Prostate gland (tissue), 2 donors: ENCODE measurements around the gene DEAF1. TPM values are rescaled to one million over a fixed set of nuclear protein-coding genes. Genes with fewer than 3 reads are reported as not detected.

ENCODE experiments used
- DNase-seq: peaks from one replicate; pipeline ENCODE4 v3.0.0-alpha.2; 2019; ENCODE audit warnings: low spot score
- H3K27ac ChIP-seq, 2 donors: fragments of 200-600 bp; sonication (generic); 2 replicates each; pipeline ENCODE4 v1.5.1; 2017 to 2019
- H3K27me3 ChIP-seq: fragments of 200-600 bp; sonication (generic); replicated peaks from 2 replicates; pipeline ENCODE4 v1.5.1; 2019; ENCODE audit not compliant: insufficient read depth
- H3K36me3 ChIP-seq, 2 donors: fragments of 200-600 bp; sonication (generic); 1 replicate in 1 of 2; 2 replicates in 1 of 2; pipeline versions ENCODE4 v1.5.1 to v1.8.1; 2017 to 2019
- H3K4me1 ChIP-seq: fragments of 200-600 bp; sonication (generic); replicated peaks from 2 replicates; pipeline ENCODE4 v1.5.1; 2019
- H3K4me3 ChIP-seq, 2 donors: fragments of 200-600 bp; sonication (generic); 2 replicates each; pipeline ENCODE4 v1.5.1; 2017 to 2019
- H3K9me3 ChIP-seq: fragments of 200-600 bp; sonication (generic); 2 replicates; pipeline ENCODE4 v1.5.1; 2017
- POLR2A ChIP-seq: fragments of 450-650 bp; IDR thresholded peaks from one replicate; pipeline ENCODE4 v1.6.1; 2016; ENCODE audit warnings: antibody characterized with exemption, mild to moderate bottlenecking
- POLR2AphosphoS5 ChIP-seq: sonication (generic); formaldehyde crosslinking; IDR thresholded peaks from one replicate; pipeline ENCODE4 v1.6.1; 2017; ENCODE audit warnings: antibody characterized with exemption
- WGBS: methylation state at CpG from one replicate; pipeline ENCODE4 v1.1.5; 2018; 5-methylcytosine and 5-hydroxymethylcytosine counted together
- intact Hi-C: fragments of 100-400 bp; cut with DNase I; formaldehyde crosslinking; loops from one replicate; pipeline ENCODE4 v1.14.2; 2022
- total RNA-seq, 2 donors: library from RNA; depleted of rRNA; stranded (reverse); fragments of >200 nt; gene quantifications; one replicate each; pipeline ENCODE4 v1.1.0, GENCODE V29; 2016
- TF ChIP-seq, protein P1 (sequence below), 4 experiments: fragments of 200-600 bp in 2 of 4; fragments of 450-650 bp in 2 of 4; sonication (generic) in 2 of 4; IDR thresholded peaks; 1 replicate in 3 of 4; 2 replicates in 1 of 4; pipeline ENCODE4 v1.5.1; 2016 to 2019; ENCODE audit warnings: antibody characterized with exemption in 4 of 4, mild to moderate bottlenecking in 2 of 4, moderate library complexity in 2 of 4

Gene DEAF1
- total RNA-seq, 2 donors from 2014 or later: 53.5 to 102 TPM

DNA sequence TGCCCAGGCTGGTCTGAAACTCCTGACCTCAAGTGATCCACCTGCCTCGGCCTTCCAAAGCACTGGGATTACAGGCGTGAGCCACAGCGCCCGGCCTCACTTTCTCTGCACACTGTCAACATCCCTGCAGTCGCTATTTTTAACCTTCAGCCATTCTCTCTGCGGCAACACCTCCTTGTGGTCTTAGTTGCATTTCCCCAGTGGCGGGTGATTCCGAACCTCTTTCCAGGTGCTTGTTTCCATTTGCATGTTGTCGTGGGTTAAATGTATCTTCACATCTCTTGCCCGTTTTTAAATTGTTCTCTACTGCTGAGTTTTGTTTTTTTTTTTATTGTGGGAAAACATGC is 65.8 kb downstream of the DEAF1 start:
- Histone ChIP-seq H3K4me1 (no peaks in the 10 kb centered on the region), H3K27me3 (no peaks in the 10 kb centered on the region), H3K27ac (no peak overlapping the region), H3K4me3 (no peak overlapping the region), H3K36me3 (no peaks in the 10 kb centered on the region), H3K9me3 (no peaks in the 10 kb centered on the region)
- intact Hi-C loops: no loop called here
- 60% methylated on average over 10 of the region's 10 CpGs for WGBS
- no peak for TF ChIP-seq POLR2AphosphoS5
- TF ChIP-seq POLR2A: no peak
- TF ChIP-seq, protein P1, sequence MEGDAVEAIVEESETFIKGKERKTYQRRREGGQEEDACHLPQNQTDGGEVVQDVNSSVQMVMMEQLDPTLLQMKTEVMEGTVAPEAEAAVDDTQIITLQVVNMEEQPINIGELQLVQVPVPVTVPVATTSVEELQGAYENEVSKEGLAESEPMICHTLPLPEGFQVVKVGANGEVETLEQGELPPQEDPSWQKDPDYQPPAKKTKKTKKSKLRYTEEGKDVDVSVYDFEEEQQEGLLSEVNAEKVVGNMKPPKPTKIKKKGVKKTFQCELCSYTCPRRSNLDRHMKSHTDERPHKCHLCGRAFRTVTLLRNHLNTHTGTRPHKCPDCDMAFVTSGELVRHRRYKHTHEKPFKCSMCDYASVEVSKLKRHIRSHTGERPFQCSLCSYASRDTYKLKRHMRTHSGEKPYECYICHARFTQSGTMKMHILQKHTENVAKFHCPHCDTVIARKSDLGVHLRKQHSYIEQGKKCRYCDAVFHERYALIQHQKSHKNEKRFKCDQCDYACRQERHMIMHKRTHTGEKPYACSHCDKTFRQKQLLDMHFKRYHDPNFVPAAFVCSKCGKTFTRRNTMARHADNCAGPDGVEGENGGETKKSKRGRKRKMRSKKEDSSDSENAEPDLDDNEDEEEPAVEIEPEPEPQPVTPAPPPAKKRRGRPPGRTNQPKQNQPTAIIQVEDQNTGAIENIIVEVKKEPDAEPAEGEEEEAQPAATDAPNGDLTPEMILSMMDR (IDR thresholded peaks at IDR 0.05): no peak
- no peak for DNase-seq

- Histone ChIP-seq H3K27ac (no peak overlapping the region), H3K27me3 (no peaks in the 10 kb centered on the region), H3K4me3 (no peak overlapping the region), H3K9me3 (no peaks in the 10 kb centered on the region), H3K36me3 (no peaks in the 10 kb centered on the region), H3K4me1 (no peaks in the 10 kb centered on the region)
- WGBS: 98% methylated on average over 31 of the region's 31 CpGs
- intact Hi-C loops: no loop called here
- DNase-seq: no peak
- TF ChIP-seq POLR2AphosphoS5: no peak
- TF ChIP-seq, protein P1 (IDR thresholded peaks at IDR 0.05): no peak
- no peak for TF ChIP-seq POLR2A
Observed at GRCh38 chr11:628056-628455, 67.0 kb downstream of the DEAF1 start.

DNA sequence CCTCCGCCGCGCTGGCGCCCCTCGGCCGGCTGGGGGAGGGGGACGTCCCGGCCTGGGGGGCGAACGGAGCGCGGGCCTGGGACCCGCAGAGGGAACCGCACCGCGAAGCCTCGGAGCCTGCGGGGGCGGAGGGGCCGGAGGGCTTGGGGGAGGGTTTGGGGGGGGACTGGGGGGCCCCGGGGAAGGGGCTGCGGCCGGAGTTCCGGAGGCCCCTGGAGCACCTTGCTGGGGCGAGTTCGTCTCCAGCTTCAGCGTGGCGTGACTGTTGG is 67.8 kb downstream of the DEAF1 start:
- Histone ChIP-seq H3K36me3 (no peaks in the 10 kb centered on the region), H3K4me3 (no peak overlapping the region), H3K27ac (no peak overlapping the region), H3K4me1 (no peaks in the 10 kb centered on the region), H3K9me3 (no peaks in the 10 kb centered on the region), H3K27me3 (no peaks in the 10 kb centered on the region)
- intact Hi-C loops: no loop called here
- 31% methylated on average over 20 of the region's 28 CpGs for WGBS
- TF ChIP-seq, protein P1 (IDR thresholded peaks at IDR 0.05): no peak
- TF ChIP-seq POLR2A (no peak), POLR2AphosphoS5 (no peak)
- no peak for DNase-seq

DNA sequence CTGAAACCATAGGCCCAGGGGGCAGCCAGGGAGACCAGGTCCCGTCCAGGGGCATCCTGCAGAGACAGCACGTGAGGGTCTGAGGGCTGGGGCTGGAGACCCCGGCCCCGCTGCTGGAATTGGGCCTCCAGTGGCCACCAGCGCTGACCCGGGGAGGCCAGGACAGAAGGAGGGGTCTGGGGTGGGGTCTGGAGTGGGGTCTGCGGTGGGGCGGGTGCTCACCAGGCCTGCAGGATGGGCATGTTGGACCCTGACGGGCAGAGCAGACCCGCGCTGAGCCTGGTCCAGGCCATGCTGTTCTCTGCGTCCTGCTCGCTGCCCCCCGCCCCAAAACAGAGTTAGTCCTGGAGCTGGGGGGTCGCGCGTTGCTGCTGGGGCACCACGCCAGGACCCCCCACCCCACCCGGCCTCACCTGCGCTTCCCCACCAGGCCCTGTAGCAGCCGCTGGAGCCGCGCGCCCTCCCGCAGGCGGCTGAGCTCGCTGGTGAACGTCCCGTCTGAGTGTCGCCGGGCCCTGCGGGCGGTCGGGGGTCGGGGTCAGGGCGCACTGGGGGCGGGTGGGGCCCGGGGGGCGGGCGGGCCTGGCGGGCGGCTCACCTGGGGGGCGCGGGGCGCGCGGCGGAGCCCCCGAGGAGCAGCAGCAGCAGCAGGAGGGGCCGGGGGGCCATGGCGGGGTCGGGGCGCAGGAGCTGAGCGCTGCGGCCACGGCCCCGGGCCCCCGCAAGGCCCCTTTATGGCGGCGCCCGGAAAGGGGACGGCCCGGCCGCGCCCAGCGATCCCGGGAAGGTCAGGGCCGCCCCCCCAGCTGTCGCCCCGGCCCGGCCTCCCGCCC is 68.3 kb downstream of the DEAF1 start, which contains the start of gene SCT:
SCT (minus strand) TSS at position 707 of the 833 bp plus-strand sequence; CDS start at position 669, 38 bp downstream.
- DNase-seq: no peak
- intact Hi-C loops: no loop called here

More for the DNA sequence above, 68.3 kb downstream of the DEAF1 start, which contains the start of gene SCT:
- no peaks in the 10 kb centered on the region for H3K4me1 ChIP-seq
- H3K36me3 ChIP-seq: no peaks in the 10 kb centered on the region
- H3K4me3 ChIP-seq: no peak within 1 kb of the TSS
- no peak within 1 kb of the TSS for H3K27ac ChIP-seq
- no peaks in the 10 kb centered on the region for H3K27me3 ChIP-seq
- WGBS: 28% methylated on average over 40 of the region's 72 CpGs
- no peaks in the 10 kb centered on the region for H3K9me3 ChIP-seq
- no peak for TF ChIP-seq POLR2A
- TF ChIP-seq POLR2AphosphoS5: no peak
- TF ChIP-seq, protein P1 (IDR thresholded peaks at IDR 0.05): no peak
